NCI-H1436 treated with DMSO at 0.1 percent for 48 hours (cell line): ENCODE measurements around the gene IGF2.
"Not testable (repeated sequence)": the region's sequence is repeated elsewhere in the genome, so short reads cannot be mapped to it uniquely, and the experiment has no call there.

Experiments used
- DNase-seq: peaks from one replicate; lab custom pipeline; 2025; lab: John Stamatoyannopoulos, UW

The IGF2 gene

DNA sequence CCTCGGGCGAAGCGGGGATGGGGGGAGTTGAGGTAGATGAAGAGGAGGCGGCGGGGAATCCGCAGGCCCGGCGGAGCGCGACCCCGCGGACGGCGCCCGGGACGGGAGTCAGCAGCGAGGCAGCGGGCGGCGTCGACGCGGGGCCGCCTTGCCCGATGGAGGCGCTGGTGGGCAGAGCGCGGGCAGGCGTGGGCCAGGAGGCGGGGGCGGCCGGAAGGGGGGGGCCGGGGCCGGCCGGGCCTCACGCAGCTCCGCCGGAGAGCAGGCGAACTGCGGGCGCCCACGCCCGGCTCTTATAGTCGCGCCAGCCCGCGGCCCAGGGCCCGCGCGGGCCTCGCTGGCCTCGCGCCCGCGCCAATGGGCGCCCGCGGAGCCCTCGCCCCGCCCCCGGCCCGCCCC is at the start of gene IGF2:
Gene IGF2, minus strand, starts transcription at position 267 of the 399 bp plus-strand sequence. CDS start 3,866 bp downstream, outside the sequence.
- no peak for DNase-seq

DNA sequence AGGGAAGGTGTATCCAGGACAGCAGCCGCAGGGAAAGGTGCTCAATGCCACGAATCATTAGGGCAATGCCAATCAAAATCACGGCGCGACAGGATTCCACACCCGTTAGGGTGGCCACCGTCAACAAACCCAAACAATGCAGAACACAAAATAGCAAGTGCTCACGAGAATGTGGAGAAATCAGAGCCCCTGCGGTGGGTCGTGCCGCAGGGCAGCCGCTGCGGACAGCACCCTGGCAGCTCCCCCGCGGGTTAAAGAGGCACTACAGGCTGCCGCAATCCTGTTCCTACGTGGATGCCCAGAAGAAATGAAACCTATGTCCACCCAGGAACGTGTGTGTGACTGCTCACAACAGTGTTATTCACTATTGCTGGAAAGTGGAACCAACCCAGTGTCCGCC is 49.6 kb upstream of the IGF2 start:
- DNase-seq = no peak

DNA sequence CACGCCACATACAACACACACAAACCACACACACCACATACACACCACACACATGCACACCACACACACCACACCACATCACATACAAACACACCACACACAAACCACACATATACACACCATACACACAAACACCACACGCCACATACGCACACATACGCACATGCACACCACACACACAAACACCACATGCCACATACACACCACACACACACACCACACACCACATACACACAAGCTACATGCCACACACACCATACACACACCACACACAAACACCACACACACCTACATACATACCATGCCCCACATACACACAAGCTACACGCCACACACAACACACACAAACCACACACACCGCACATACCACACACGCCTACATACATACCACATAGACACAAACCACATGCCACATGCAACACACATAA is 48.1 kb upstream of the IGF2 start:
- no peak for DNase-seq

DNA sequence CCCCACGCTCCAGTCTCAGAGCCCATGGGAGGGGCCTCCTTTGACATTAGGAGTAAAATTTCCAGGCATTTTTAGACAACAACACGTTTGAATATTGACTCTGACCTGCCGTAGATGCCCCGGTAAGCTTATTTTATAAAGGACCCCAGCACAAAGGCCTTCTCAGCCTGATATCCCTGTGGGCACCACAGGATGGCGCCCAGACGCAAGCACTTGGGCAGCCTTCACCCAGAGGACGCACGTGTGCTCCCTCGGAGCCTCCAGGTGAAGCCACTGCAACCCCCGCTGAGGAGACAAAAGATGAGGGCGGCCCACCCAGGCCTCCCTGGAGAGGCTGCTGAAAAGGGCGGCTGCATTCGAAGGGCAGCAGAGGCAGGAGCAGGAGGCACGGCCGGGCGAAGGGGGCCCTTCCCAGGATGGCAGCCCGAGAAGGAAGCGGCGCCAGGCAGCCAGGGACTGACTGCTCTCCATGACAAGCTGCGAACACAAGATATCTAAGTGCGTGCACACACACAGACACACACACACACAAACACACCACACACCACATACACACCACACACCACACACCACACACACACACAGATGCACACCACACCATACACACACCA is 47.6 kb upstream of the IGF2 start:
- no peak for DNase-seq

DNA sequence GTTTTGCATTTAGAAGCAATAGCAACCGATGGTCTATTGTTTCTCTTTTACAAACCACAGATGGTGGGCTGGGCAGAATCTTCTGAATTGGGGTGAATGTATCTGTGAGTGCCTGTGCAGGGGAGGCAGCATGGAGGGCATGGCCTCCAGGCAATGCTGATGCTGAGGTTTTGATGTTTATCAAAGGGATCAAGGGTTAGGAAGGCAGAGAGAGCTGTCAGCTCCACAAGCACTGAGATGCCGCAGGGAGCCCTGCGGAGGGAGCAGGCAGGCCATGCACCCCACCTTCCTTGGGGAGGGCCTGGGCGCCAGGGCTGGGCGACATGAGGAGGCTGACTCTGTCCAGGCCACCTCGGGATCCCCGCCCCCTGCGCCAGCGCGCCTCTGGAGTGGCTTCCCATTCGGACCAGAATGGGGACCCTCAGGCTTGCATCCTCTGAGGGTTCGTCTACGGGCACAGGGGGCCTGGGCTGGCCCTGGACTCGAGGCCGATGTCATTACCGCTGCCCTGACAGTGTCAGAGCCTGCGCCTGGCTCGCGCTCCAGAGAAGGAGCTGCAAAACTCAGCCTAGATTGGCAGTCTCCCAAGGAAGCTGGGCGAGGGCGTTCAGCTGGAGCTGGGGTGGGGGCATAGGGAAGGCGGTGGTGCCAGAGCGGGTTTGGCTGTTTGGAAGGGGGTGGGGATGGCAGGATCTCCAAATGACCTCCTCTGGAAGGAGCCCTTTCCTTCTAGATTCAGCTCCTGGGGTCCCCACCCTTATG is 46.3 kb upstream of the IGF2 start:
- no peak for DNase-seq

GRCh38 chr11:2182692-2183474 is 43.7 kb upstream of the IGF2 start:
- DNase-seq = no peak

DNA sequence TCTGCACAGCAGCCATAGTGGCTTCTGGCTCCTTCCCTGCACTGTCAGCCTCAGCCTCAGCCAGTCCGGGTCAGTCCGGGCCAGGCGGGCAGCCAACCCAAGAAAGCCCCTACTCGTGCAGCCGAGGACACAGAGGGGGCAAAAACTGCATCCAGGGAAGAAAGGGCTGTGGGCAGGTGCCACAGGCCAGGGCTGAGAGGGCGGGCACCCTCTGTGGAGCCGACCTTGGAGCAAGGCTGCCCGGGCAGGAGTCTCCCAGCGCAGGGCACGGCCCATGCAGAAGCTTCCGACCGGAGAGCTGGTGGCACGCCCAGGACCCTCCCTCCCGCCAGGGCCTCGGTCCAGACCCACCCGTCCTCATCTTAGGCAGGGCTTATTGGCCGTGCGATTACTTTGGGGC is 42.9 kb upstream of the IGF2 start:
- DNase-seq = no peak

- DNase-seq = no peak
Measured at GRCh38 chr11:2180789-2181370, 41.7 kb upstream of the IGF2 start.

- no peak for DNase-seq
Measured at GRCh38 chr11:2180347-2180746, 41.2 kb upstream of the IGF2 start.

DNA sequence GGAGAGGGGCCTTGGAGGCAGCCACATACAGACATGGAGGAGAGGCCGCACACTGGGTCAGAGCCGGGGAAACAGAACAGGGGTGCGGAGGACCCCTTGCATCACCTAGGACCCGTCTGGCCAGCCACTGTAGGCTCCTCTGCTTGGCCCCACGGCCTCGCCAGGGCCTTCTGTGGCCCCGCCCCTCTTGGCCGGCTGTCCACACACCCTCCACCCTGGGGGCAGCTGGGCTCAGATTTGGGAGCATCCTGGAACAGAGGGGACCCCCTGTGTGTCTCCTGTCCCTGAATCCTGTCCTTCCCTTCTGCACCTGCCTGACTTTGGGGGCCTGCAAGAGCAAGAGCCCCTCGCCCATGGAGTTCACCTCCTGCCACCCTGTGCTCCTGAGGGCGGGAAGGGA is 40.3 kb upstream of the IGF2 start:
- no peak for DNase-seq

- DNase-seq = peak; percentile 49
Measured at GRCh38 chr11:2178906-2179494, 39.8 kb upstream of the IGF2 start.

- DNase-seq = not testable (repeated sequence)
Measured at GRCh38 chr11:2178055-2178773, 39.0 kb upstream of the IGF2 start.

DNA sequence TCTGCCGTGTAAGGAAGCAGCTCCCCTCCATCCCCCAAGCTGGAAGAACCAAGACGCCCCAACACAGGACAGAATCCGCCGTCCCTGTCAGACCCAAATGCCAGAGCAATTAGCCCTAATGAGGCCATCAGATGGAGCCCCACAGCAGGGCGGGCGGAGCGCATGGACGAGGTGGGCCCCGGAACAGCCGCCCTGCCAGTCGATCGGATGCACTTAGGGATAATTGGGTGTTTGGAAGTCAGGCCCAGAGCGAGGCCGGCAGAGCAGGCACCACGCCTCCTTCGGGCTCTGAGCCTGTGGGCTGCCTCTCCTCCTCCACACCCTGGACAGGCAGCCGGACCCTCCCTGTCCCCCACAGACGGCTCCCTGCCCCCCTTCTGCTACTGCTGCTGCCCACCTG is 37.9 kb upstream of the IGF2 start:
- DNase-seq = no peak

DNA sequence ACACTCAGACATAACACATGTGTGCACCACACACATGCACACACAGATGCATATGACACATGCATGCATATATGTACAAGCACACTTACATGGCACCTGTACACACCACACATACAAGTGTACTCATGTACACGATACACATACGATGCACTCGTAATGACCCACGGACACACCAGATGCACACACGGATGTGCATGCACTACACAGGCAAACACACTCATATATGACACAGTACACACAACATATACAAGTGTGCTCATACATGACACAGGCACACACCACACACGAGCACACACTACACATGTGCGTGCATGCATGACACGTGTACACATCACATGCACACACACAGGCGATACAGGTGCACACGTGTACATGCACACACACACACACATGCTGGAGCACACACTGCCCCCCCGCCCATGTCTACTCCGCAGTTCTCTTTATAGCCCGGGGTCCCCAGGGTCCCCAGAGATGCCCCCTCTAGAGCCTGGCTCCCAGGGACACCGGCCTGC is 37.3 kb upstream of the IGF2 start:
- DNase-seq = no peak

DNA sequence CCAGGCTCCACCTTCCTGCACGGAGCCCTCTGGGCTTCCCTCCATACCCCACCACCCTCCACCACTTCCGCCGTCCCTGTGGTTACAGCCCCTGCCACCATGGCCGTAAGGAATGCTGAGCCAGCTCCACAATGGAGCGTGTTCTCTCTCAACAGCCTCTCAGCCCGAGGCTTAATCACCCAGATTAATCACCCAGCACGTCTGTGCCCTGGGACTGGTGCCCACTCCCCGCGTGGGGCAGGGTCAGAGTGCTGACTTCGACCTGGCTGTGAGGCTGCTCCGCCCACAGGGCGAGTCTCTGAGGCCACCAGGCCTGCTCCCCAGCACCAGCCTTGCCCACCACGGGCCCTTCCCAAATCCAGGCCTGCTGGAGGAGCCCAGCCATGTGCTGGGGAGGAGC is 36.5 kb upstream of the IGF2 start:
- DNase-seq = no peak

DNA sequence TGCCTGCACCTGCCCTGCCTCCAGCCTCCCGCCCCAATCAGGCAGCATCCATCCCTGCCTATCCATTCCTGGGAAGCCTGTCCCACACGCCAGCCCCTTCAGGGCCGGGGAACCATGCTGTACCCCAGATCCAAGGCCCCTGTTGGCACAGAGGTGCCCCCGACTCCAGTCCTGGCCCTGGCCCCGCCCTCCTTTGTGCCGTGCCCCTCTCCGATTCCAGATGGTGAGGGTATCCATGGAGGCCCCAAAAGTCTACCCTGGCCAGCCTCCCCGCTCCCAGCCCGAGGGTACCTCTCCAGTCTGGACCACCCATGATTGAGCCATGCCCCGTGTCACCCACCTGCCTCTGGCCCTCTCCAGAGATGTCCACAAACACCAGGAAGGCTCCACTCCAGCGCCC is 35.2 kb upstream of the IGF2 start:
- no peak for DNase-seq

DNA sequence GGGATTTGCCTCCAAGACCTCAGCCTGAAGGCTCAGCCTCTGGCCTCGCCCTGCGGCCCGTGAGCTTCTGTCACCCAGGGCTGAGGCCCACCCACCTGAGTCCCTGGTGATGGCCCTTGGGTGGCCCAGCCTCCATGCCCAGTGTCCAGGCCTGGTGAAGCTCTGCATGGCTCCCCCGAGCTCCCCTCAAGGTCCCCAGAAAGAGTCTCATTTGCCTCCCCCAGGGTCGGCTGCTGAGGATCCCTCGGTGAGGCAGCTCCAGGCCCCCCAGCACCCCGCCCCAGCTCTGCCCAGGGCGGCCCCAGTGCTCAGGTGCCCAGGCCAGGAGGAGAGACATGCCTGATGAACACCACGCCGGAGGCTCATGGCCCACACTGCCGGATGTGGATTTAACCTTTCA is 34.6 kb upstream of the IGF2 start:
- no peak for DNase-seq

- DNase-seq = no peak
Measured at GRCh38 chr11:2173150-2173693, 34.0 kb upstream of the IGF2 start.

DNA sequence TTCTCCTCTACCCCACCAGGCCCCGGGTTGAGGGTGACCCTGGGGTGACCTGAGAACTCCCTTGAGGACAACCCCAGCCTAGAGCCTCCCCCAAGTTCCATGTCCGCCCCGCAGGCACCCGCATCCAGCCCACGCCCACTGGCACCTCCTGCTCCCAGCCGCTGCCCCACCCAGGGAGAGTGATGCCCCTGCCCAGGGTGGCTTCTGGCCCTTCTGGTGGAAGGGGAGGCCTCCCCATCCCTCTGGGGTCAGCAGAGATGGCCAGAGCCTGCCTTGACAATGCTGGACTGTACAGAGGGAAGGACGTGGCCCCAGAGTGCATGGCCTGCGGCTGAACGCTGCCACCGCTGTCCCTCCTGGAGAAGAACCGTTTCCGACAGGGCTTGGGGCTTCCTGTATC is 33.5 kb upstream of the IGF2 start:
- no peak for DNase-seq

GRCh38 chr11:2171591-2172003 is 32.4 kb upstream of the IGF2 start, which contains the start of gene TH:
Gene TH (minus strand): TSS chr11:2171815. CDS start chr11:2171786, 29 bp downstream.
- no peak for DNase-seq
